Activated T-cell treated with anti-CD3 and anti-CD28 coated beads for 24 hours (primary cell): Measurements from ENCODE around the gene RPL7A.

Source experiments
- DNase-seq: peaks from one replicate; pipeline ENCODE4 v3.0.0-alpha.2; 2020; ENCODE audit warnings: low read depth

Gene RPL7A

GRCh38 chr9:133347515-133347984, 468 bp upstream of the RPL7A start:
- no peak for DNase-seq

GRCh38 chr9:133348718-133349573, 928 bp downstream of the RPL7A start:
- no peak for DNase-seq

GRCh38 chr9:133349965-133350616, 2.1 kb downstream of the RPL7A start:
- no peak for DNase-seq

- no peak for DNase-seq
Measured at GRCh38 chr9:133351526-133351907, 3.5 kb downstream of the RPL7A start.

GRCh38 chr9:133351908-133352634, 4.1 kb downstream of the RPL7A start:
- DNase-seq, result no peak

GRCh38 chr9:133352635-133353340, 4.8 kb downstream of the RPL7A start:
- no peak for DNase-seq

GRCh38 chr9:133353548-133353947, 5.5 kb downstream of the RPL7A start:
- DNase-seq, result no peak

GRCh38 chr9:133354766-133355165, 6.7 kb downstream of the RPL7A start:
- DNase-seq, result no peak

- DNase-seq, result no peak
Measured at GRCh38 chr9:133355881-133356357, 7.9 kb downstream of the RPL7A start.

- peak; percentile 88 for DNase-seq
Measured at GRCh38 chr9:133356391-133357091, 8.5 kb downstream of the RPL7A start, which contains the start of the genes SURF1 and SURF2. Gene SURF1, minus strand, starts transcription at chr9:133356487. Its CDS starts 34 bp downstream, at chr9:133356453. Gene SURF2, plus strand, starts transcription at chr9:133356550. Its CDS starts 43 bp downstream, at chr9:133356593.

GRCh38 chr9:133357656-133358055, 9.6 kb downstream of the RPL7A start:
- DNase-seq, result no peak

- no peak for DNase-seq
Measured at GRCh38 chr9:133359399-133360175, 11.6 kb downstream of the RPL7A start.

GRCh38 chr9:133360400-133361393, 12.7 kb downstream of the RPL7A start:
- DNase-seq, result no peak

- no peak for DNase-seq
Measured at GRCh38 chr9:133361507-133362092, 13.6 kb downstream of the RPL7A start.

- no peak for DNase-seq
Measured at GRCh38 chr9:133362359-133363044, 14.5 kb downstream of the RPL7A start.

GRCh38 chr9:133366435-133366834, 18.4 kb downstream of the RPL7A start:
- no peak for DNase-seq

GRCh38 chr9:133367221-133367620, 19.2 kb downstream of the RPL7A start:
- no peak for DNase-seq

- DNase-seq, result no peak
Measured at GRCh38 chr9:133367778-133368177, 19.8 kb downstream of the RPL7A start.
